ENCODE data around the gene COL11A2.
A peak's percentile ranks its signal among the peaks of the same experiment; 100 is the strongest.
"Not testable (repeated sequence)": the region's sequence is repeated elsewhere in the genome, so short reads cannot be mapped to it uniquely, and the experiment has no call there.

COL11A2 gene

GRCh38 chr6:33192105-33192646, at the start of gene COL11A2:
COL11A2 (minus strand) TSS chr6:33192467; CDS start chr6:33192240, 227 bp downstream.
- no peak for DNase-seq

DNA sequence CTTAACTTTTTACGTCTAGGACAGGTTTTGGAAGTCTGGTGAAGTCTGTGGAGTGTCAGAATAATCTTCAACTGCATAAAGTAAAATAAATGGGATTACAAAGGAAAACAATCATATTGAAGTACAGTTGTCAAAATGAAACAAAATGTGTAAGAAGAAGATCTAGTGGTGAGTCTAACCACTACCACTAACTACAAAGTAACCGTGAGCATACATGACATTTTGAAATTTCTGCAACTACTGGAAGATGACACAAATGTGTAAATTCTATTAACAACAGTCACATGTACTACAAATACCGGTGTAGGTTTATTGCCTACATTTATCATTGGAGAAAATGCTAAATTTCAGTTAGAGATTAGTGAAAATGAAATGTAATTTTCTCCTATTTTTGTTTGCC, 49.7 kb upstream of the COL11A2 start:
- no peak for DNase-seq

DNA sequence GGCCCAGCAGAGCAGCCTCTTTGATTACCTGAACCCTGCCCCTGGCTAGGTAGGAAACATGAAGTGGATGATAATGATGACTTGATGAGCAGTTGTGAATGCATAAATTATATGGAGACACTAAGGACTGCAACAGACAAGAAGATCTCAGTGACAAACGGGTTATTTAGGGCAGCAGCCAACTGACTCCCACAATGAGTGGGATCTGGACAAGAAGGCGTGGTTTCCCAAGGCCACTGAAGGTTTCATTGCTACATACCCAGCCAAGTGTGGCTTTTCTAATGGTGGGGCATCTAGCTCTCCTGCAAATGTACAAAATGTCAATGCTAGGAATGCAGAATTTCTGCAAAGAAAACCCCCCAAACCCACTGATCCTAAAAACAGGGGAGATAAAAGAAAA, 45.5 kb upstream of the COL11A2 start:
- DNase-seq = no peak

- DNase-seq = no peak
These were observed 44.6 kb upstream of the COL11A2 start for GRCh38 chr6:33236852-33237251.

DNA sequence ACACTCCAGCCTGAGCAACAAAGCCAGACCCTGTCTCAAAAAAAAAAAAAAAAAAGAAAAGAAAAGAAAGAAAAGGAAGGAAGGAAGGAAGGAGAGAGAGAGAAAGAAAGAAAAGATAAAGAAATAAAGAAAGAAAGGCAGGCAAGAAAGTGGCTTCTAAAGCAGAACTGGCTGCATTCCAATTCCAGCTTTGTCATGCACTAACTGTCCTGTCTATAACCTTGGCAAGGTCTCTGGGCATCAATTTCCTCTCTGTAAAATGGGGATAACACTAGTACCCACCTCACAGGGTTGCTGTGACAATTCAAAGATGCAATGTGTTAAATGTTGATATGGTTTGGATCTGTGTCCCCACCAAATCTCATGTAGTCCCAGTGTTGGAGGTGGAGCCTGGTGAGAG, 44.1 kb upstream of the COL11A2 start:
- no peak for DNase-seq

DNA sequence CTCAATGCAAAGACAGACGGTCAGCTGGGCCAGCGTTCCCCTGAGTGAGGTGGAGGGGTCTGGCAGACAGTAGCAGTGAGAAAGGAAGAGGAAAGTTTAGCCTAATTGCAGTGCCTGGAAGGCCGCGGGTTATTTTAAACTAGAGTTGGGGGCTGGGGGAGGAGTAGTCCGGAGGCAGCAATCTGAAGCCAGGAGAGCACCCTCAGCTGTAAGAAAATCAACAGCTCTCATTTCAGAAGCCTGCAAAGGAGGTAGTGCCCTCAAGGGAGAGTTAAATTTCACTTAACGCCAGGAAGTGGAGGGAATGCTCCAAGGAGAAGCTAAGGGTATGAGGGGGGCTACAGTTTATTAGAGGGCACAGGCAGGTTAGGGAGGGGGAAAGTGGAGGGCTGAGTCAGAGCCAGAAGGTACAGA, 43.0 kb upstream of the COL11A2 start:
- DNase-seq = no peak

- not testable (repeated sequence) for DNase-seq
These were observed 34.3 kb upstream of the COL11A2 start for GRCh38 chr6:33226503-33227120.

DNA sequence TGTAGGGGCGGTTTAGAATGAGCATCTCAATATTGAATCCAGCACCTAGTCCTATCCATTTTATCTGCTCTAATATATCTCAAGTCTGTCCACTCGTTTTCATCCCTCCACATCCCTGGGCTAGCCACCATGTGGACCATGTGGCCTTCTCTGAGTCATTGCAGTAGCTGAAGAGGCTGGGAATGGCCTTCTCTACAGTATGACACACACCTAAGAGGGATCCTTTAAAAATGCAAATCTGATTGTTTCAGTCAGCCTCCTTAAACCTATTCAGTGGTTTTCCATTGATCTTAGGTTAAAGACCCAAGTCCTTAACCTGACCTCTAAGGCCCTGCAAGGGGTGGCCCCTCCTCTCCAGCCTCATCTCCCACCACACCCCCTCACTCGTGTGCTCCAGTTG, 25.4 kb upstream of the COL11A2 start:
- no peak for DNase-seq

- DNase-seq = no peak
These were observed 25.0 kb upstream of the COL11A2 start for GRCh38 chr6:33217246-33217645.

DNA sequence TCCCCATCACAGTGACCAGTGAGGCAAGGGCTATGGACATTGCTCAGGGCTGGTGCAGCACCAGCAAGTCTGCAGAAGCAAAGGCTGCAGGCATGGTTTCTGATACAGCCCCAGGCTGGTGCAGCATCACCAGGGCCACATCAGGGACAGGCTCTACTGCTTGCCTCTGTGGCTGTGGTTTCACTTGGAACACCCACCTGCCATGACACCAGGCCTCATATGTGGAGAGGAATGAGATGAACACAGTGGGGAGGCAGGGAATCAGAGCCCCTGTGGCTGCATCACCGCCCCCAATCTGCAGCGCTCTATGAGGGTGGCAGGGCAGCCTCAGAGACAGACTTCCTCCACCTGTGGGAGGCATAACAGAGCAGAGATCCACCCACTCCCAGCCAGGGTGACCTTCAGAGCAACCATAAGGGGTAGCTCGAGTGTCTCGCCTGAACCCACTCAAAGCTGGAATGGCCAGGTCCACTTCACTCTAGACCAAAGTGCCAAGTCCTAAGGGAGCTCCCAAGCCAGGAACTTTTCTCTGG, 23.9 kb upstream of the COL11A2 start:
- no peak for DNase-seq

DNA sequence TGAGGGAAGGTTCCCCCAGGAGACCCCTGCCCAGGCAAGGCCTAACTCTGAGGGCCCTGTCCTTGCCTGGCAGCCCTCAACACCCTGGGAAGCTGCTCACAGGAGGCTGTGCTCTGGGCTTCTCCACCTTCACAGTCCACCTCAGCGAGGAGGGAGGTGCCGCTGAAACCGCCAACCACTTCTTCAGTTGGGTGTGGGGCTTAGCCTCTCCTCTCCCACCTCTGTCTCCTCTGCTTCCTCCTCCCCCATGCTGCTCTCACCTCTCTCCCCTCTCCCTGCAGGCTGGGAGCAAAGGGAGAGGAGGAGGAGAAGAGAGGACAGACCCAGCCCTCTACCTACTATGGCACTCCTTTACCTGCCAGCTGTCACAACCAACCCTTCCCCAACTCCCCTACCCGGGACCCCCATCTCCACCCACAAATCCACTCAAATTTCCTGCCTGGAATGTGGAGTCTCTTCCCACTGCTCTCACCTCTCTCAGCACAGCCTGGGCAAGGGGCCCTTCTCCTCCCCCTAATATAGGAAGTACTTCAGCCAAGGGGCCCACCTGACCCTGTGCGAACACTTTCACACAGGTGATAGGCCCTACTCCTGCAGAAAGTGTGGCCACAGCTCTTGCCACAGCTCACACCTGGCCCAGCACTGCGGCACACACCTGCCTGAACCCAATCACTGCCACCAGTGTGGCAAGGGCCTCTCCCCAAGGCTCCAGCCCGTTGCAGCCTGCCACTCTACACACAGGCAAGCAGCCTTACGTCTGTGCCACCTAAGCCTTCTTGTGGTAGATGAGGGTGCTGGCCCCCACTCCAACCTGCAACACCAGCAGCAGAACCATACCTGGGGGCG, 23.2 kb upstream of the COL11A2 start:
- DNase-seq = no peak

DNA sequence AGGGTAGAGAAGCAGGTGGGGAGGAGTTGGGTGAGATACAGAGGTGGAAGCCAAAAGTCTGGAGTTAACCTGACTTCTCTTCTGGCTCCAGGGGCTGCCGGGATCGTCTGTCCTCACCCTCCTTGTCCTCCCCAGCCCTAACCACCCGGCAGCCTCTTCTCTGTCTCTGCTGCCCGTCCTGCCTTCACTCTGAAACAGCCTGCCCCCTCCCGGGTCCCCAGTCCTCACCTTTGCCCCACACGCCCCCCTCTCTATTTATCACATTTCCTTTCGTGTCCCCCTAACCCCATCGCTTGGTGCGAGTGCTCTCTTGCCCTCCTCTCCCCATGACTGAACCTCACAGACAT, 21.7 kb upstream of the COL11A2 start:
- DNase-seq = no peak

DNA sequence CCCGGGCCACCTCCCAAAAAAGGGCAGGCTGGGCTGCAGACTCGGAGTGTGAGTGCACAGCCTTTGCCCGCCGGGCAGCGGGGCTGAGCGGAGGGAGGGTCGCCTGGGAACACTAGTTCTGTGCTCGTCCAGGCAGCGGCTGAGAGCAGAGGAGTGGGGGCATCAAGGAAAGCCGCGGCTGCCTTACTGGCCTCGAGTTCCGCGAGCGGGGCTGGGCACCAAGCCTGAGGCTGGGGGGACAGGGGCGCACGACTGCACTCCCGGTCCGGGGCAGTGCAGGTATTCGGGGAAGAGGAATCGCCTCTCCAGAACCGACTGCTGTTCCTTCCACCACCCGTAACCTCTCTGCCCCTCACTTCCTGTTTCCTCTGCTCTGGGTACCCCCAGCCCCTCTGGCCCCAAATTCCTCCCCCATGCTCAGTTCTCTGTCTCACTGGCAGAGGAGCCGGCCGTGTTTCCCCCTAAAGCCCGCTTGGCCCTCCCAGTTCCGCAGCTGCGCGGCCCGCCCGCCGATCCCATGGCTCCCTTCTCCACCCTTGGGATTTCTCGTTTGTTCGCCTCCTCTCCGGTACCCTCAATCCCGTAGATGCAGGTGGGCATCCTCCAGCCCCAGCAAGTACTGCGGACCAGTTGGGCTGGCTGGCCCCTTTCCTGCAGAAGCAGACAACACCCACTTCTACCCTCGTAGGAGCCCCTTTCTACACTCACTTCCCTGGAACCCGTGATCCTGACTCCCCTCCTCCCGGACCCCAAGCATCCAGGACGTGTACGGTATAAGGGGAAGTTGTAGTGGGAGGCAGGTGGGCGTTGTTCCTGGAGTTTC, 21.1 kb upstream of the COL11A2 start:
- peak; percentile 27 for DNase-seq

GRCh38 chr6:33212857-33213165, 20.5 kb upstream of the COL11A2 start:
- no peak for DNase-seq

- DNase-seq = no peak
These were observed 19.6 kb upstream of the COL11A2 start for GRCh38 chr6:33211666-33212422.

GRCh38 chr6:33211136-33211535, 18.9 kb upstream of the COL11A2 start:
- no peak for DNase-seq

DNA sequence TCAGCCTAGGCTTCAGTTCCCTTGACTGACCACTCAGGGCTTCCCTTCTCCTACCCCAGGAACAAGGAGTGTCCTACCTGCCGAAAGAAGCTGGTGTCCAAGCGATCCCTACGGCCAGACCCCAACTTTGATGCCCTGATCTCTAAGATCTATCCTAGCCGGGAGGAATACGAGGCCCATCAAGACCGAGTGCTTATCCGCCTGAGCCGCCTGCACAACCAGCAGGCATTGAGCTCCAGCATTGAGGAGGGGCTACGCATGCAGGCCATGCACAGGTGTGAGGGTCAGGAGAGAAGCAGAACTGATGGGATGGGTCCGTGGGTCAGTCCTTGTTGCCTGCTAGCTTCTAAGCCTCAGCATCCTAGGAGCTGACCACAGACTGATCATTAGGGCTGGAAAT, 17.6 kb upstream of the COL11A2 start:
- no peak for DNase-seq

DNA sequence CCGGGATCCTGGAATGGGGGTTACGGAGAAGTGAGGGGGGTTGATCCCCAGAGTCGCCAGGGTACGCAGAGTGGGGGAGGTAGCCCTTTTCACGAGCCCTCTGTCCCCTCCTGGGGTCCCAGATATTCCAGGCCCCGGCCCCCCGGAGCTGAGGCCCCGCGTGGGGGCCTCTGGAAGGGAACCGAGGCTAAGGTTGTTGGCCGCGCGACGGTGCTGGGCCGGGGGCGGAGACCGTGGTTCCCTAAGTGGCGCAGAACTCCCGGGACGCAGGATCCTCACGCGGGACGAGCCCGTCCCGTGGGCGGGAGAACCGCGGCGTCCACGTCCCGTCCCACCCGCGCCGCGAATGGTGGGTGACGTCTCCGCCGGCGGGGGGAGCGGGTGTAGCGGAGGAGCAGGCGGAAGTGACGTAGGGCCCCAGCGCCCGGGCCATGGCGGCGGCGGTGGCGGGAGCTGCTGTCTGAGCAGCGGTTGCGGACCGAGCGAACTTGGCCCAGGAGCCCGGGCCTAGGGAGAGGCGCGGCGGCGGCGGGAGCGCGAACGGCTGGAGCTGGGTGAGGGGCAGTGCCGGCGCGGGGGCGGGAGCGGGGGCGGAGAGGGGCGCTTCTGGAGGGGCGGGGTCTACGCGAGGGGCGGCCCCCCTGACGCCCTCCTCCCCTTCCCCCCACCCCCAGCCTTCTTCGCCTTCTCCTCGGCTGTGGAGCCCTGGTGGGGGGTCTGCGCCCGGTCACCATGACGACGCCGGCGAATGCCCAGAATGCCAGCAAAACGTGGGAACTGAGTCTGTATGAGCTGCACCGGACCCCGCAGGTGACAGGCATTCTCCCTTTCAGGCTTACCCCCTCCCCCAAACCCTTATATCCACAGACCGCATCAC, 16.1 kb upstream of the COL11A2 start, which contains the start of gene RING1:
TSS of gene RING1 (plus strand) at position 410 of the 877 bp plus-strand sequence. CDS start at position 733, 323 bp downstream.
- DNase-seq = peak; percentile 79

DNA sequence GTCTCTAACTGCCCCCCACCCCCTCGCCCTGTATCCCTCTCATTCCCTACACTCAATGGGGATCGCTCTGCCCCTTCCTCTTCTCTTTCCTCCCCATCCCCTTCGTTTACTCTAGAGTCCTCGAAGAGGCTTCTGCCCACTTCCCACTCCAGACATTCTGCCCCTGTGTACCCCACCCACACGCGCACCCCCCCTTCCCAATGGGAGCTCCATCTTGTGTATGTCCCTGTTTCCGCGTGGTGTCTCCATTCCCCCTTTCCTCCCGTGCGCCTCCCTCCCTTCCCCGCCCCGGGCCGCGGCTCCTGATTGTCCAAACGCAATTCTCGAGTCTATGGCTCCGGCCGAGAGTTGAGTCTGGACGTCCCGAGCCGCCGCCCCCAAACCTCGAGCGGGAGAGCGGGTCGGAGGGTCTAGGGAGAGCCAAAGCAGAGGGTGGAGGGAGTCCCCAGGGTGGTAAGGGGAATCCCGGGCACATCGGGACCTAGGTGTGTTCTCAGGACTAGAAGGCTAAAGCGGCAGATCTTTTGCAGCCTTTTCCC, 15.4 kb upstream of the COL11A2 start:
- DNase-seq = peak; percentile 57

DNA sequence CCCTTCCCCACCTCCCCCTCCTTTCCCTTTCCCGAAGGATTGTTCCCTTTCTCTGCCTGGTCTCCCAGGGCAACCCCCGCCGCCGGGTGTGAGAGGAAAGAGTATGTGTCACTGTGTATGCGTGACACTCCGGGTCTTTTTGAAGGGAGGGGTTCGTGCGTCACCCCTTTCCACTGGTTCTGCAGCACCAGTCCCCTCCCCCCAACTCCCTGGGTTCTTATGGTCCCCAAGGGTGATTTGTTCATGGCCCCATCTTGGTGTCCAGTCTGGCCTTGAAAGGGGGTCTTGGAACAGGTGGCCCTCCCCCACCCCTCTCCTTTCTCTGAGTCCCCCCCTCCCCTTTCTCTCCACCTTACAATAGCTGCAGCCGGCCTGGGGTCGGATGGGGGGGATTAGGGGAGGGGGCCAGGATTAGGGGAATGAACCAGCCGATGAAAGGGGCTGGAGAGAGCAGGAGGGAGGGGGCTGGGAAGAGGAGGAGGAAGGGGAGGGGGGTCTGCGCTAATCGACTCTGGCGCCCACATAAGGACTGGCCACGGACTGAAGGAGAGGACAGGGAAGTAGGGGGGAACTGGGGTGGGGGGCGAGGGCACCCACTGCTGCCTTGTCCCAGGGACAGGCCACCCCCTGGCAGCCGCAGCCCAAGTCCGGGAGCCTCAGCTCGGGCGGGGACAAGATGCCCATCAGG, 14.7 kb upstream of the COL11A2 start:
- peak; percentile 80 for DNase-seq

All from fibroblast of skin of right biceps (primary cell).